Measurements from ENCODE around the gene ACTN4. TPM values are rescaled to one million over a fixed set of nuclear protein-coding genes. Genes with fewer than 3 reads are reported as not detected.

The ACTN4 gene
- total RNA-seq, 1 donor from 2014 or later, result 329 TPM

Other genes starting within 250 kb of the ACTN4 start
- gene FAM98C, start 244.6 kb upstream of the ACTN4 start, total RNA-seq, result 32.7 and 34.5 TPM in 2 replicates
- gene RASGRP4, start 221.4 kb upstream of the ACTN4 start, total RNA-seq, result 17.6 and 20.0 TPM in 2 replicates
- 8.0 and 8.7 TPM in 2 replicates for gene RYR1, start 214.0 kb upstream of the ACTN4 start, total RNA-seq
- gene MAP4K1, start 29.7 kb upstream of the ACTN4 start, total RNA-seq, result 181 and 187 TPM in 2 replicates
- gene EIF3K, start 28.5 kb upstream of the ACTN4 start, total RNA-seq, result 285 and 287 TPM in 2 replicates
- 2.9 and 3.6 TPM in 2 replicates for gene CAPN12, start 96.8 kb downstream of the ACTN4 start, total RNA-seq
- gene LGALS7, start 125.9 kb downstream of the ACTN4 start, total RNA-seq, result not detected in 2 replicates
- gene LGALS7B, start 141.6 kb downstream of the ACTN4 start, total RNA-seq, result not detected in 2 replicates
- gene LGALS4, start 165.3 kb downstream of the ACTN4 start, total RNA-seq, result 1.6 and 2.0 TPM in 2 replicates
- gene ECH1, start 184.1 kb downstream of the ACTN4 start, total RNA-seq, result 180 and 183 TPM in 2 replicates
- 700 and 708 TPM in 2 replicates for gene HNRNPL, start 202.3 kb downstream of the ACTN4 start, total RNA-seq
- 70.2 and 73.4 TPM in 2 replicates for gene RINL, start 230.6 kb downstream of the ACTN4 start, total RNA-seq